Neural cell (in vitro differentiated cells): ENCODE data around the gene ATG4C.

Source experiments
- EP300 ChIP-seq: fragments of 450-650 bp; conservative IDR thresholded peaks from 2 replicates; pipeline ENCODE4 v1.6.1; 2014; ENCODE audit warnings: antibody characterized with exemption, mild to moderate bottlenecking, moderate library complexity; ENCODE audit not compliant: poor library complexity, severe bottlenecking
- EZH2 ChIP-seq: fragments of 200-600, 300-800 bp; shearing (Covaris generic), sonication (generic); IDR thresholded peaks from 2 replicates; pipeline ENCODE4 v1.6.1; 2014; ENCODE audit warnings: antibody characterized with exemption, low read length, borderline replicate concordance, mild to moderate bottlenecking; ENCODE audit not compliant: insufficient read depth, poor library complexity, severe bottlenecking
- TF ChIP-seq, protein P1 (sequence below): fragments of 450-650 bp; IDR thresholded peaks from 2 replicates; pipeline ENCODE4 v1.5.1; 2014; ENCODE audit warnings: antibody characterized with exemption, mild to moderate bottlenecking, moderate library complexity; ENCODE audit not compliant: poor library complexity, severe bottlenecking
- TF ChIP-seq, protein P2 (sequence below): IDR thresholded peaks from 2 replicates; pipeline ENCODE4 v1.6.1; 2012; ENCODE audit warnings: borderline replicate concordance

- TF ChIP-seq, protein P1, sequence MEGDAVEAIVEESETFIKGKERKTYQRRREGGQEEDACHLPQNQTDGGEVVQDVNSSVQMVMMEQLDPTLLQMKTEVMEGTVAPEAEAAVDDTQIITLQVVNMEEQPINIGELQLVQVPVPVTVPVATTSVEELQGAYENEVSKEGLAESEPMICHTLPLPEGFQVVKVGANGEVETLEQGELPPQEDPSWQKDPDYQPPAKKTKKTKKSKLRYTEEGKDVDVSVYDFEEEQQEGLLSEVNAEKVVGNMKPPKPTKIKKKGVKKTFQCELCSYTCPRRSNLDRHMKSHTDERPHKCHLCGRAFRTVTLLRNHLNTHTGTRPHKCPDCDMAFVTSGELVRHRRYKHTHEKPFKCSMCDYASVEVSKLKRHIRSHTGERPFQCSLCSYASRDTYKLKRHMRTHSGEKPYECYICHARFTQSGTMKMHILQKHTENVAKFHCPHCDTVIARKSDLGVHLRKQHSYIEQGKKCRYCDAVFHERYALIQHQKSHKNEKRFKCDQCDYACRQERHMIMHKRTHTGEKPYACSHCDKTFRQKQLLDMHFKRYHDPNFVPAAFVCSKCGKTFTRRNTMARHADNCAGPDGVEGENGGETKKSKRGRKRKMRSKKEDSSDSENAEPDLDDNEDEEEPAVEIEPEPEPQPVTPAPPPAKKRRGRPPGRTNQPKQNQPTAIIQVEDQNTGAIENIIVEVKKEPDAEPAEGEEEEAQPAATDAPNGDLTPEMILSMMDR = no peak
- TF ChIP-seq, protein P2, sequence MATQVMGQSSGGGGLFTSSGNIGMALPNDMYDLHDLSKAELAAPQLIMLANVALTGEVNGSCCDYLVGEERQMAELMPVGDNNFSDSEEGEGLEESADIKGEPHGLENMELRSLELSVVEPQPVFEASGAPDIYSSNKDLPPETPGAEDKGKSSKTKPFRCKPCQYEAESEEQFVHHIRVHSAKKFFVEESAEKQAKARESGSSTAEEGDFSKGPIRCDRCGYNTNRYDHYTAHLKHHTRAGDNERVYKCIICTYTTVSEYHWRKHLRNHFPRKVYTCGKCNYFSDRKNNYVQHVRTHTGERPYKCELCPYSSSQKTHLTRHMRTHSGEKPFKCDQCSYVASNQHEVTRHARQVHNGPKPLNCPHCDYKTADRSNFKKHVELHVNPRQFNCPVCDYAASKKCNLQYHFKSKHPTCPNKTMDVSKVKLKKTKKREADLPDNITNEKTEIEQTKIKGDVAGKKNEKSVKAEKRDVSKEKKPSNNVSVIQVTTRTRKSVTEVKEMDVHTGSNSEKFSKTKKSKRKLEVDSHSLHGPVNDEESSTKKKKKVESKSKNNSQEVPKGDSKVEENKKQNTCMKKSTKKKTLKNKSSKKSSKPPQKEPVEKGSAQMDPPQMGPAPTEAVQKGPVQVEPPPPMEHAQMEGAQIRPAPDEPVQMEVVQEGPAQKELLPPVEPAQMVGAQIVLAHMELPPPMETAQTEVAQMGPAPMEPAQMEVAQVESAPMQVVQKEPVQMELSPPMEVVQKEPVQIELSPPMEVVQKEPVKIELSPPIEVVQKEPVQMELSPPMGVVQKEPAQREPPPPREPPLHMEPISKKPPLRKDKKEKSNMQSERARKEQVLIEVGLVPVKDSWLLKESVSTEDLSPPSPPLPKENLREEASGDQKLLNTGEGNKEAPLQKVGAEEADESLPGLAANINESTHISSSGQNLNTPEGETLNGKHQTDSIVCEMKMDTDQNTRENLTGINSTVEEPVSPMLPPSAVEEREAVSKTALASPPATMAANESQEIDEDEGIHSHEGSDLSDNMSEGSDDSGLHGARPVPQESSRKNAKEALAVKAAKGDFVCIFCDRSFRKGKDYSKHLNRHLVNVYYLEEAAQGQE = no peak
- TF ChIP-seq EP300 (no peak), EZH2 (no peak)
Measured at GRCh38 chr1:62905309-62905708, 121.4 kb downstream of the ATG4C start.
